PC-3 (cell line): ENCODE data around the gene ANTXR2.

Experiments
- EZH2 ChIP-seq: fragments of 300-600 bp; sonication (generic); IDR thresholded peaks from one replicate; pipeline ENCODE4 v1.6.1; 2017; ENCODE audit warnings: antibody characterized with exemption, mild to moderate bottlenecking, low read length; ENCODE audit not compliant: unreplicated experiment
- EZH2phosphoT487 ChIP-seq: fragments of 300-600 bp; sonication (generic); IDR thresholded peaks from 2 replicates; pipeline ENCODE4 v1.6.1; 2018; ENCODE audit warnings: mild to moderate bottlenecking, antibody characterized with exemption, low read length, borderline replicate concordance
- TF ChIP-seq, protein P1 (sequence below): fragments of 300-600 bp; sonication (generic); conservative IDR thresholded peaks from 2 replicates; pipeline ENCODE4 v1.5.1; 2017; ENCODE audit warnings: antibody characterized with exemption, low read depth, mild to moderate bottlenecking, low read length

GRCh38 chr4:80091184-80091583 is 18.2 kb upstream of the ANTXR2 start:
- TF ChIP-seq, protein P1, sequence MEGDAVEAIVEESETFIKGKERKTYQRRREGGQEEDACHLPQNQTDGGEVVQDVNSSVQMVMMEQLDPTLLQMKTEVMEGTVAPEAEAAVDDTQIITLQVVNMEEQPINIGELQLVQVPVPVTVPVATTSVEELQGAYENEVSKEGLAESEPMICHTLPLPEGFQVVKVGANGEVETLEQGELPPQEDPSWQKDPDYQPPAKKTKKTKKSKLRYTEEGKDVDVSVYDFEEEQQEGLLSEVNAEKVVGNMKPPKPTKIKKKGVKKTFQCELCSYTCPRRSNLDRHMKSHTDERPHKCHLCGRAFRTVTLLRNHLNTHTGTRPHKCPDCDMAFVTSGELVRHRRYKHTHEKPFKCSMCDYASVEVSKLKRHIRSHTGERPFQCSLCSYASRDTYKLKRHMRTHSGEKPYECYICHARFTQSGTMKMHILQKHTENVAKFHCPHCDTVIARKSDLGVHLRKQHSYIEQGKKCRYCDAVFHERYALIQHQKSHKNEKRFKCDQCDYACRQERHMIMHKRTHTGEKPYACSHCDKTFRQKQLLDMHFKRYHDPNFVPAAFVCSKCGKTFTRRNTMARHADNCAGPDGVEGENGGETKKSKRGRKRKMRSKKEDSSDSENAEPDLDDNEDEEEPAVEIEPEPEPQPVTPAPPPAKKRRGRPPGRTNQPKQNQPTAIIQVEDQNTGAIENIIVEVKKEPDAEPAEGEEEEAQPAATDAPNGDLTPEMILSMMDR: no peak
- TF ChIP-seq EZH2phosphoT487: no peak
- TF ChIP-seq EZH2: no peak
